Cerebellar nuclear complex (tissue), 1 donor: ENCODE results near the gene VILL.
"Not testable (repeated sequence)": the region's sequence is repeated elsewhere in the genome, so short reads cannot be mapped to it uniquely, and the experiment has no call there.

Source experiments
- DNase-seq, 2 experiments: peaks; one replicate each; lab custom pipeline; 2025; lab: John Stamatoyannopoulos, UW

The VILL gene

DNA sequence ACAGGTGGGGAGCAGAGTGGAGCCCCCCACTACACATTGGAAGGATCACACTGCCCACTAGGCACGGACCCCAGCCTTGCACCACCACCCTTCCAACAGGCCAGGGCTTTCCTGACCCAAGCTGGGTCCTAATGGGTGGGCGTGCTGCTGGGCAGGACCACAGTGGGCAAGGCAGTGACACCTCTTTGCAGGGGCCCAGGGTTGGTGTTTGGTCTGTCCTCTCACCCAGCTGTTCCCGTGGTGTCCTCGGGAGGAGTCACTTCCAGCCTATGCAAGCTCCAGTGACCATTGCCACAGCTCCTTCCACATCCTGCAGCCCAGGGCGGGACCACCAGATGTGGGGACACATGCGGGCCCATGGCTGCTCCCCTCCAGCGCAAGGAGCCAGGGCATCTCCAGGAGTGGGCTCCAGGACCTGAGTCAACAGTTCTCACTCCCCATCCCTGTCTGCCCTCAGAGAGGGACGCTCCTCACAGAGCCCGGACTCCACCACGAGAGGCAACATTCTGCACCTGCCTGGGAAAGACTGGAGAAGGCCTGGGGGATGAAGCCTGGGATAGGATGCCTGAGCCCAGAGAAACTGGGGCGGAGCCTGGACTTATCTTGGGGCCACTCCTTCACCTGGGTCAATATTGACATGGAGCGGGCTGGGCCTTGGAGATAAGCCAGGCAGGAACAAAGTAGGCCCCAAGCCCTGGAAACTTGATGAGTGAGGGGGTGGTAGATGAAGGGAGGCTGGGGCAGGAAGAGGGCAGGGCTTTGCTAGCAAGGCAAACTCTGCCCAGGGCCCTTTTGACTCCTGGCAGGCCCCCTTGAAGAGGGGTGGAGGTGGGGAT, 3.9 kb upstream of the VILL start:
- DNase-seq: no peak

DNA sequence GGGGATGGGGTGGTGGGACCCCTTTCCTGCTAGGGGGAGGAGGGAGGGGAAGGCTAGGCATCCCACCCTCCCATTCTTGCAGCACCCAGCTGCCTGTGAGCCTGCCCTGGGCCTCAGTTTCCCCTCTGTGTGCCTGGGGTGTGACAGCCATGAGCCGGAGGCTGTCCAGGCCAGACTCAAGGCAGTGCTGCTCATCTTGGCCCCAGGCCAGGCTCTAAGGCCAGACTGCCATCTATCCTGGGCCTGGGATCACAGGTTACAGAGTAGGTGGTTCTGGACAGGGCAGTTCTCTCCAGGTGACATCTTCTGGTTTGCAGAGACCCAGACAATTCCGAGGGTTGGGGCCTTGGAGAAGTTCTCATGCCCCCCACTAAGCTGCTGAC, 3.3 kb upstream of the VILL start:
- no peak for DNase-seq

DNA sequence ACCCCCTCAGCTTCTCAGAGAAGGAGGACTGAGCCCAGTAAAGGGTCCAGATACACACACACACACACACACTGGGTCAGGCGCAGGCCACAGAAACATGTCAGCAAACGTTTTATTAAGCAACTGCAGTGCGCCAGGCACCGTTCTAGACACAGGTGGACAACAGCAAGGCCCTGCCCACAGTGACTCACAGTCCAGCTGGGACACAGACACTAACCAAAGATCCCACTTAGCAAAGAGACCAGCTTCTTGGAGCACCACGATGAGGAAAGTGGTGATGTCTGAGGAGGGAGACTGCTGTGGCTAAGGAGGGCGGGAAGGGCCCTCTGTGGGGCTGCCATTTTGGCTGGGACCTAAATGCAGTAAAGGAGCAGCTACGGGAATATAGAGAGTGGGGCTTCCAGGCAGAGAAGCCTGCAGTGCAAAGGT, 2.8 kb upstream of the VILL start:
- DNase-seq: no peak

DNA sequence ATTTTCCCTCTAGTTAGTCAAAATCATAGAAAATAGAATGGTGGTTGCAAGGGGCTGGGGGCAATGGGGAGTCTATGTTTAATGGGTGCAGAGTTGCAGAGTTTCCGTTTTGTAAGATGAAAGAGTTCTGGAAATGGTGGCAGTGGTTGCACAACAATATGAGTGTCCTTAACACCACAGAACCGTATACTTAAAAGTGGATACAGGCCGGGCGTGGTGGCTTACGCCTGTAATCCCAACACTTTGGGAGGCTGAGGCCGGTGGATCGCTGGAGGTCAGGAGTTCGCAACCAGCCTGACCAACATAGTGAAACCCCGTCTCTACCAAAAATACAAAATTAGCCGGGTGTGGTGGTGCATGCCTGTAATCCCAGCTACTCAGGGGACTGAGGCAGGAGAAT, 2.2 kb upstream of the VILL start:
- DNase-seq: not testable (repeated sequence)

DNA sequence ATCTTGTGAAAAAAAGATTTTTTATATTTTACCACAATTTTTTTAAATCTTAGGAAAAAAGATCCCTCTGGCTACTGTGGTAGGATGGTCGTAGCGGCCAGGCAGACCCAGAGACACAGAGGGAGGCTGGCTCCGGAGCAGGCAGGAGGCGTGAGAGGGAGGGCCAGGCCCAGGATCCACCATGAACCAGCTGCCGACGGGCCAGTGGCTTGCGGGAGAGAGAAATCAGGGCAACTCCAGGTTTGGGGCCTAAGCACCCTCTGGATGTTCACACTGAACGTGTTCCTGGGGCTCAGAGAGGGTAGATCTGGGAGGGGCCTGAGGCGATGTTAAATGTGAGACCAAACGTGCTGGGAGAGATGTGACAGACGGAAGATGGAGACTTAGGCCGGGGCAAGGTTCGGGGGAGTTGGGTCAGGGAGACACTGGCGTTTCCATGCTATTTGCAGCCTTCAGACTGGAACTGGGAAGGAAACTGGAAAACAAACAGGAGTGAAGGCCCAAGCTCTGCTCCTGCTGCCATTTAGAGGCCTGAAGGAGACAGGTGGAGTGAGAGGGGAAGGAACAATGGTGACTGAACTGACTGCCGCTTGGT, 1.6 kb upstream of the VILL start:
- DNase-seq: no peak

DNA sequence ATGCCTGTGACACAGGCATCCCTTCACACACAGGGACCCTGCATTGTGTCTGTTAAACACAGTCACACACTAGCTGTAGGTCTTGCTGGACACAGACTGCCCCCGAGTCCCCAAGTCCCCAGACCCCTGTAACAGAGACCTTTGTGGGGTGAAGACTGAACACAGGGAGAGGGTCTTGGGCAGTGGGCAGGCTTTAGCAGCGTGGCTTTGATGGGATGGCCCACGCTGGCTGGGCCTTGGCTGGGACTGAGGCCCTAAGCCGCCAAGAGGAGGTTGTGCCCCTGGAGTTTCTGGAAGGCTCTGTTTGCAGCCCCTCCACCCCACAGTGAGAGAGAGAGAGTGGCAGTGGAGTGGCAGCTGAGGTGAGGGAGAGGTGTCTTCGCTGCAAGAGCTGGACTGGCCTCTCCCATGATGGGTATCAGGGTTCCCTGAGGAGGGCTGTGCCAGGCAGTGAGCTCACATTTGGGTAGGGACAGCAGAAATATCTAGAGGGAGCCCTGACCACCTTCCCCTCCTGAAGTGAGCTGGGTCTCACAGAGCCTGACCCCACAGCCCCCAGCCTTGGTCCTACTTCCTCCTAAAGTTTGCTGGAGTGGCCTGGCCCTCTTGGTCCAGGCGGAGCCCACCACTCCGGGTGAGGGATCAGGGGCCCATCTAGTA, 635 bp upstream of the VILL start:
- no peak for DNase-seq

DNA sequence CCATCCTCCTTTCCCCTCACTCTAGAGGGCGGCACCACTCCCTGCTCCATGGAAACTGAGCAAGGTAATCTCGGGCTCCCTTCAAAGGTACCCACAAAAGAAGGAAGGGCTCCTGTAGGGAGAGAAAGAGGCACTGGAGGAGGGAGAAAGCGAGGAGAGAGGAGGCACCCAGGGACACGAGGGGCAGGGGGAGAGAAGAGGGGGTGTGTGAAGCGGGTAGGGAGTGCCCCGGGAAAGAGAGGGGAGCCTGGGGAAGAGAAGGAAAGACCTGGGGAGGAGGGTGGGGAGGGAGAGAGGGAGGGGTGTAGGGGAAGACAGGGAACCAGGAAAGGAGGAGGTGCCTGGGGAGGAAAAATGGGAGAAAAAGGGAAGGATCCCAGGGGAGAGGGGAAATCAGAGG, 523 bp downstream of the VILL start:
- no peak for DNase-seq

DNA sequence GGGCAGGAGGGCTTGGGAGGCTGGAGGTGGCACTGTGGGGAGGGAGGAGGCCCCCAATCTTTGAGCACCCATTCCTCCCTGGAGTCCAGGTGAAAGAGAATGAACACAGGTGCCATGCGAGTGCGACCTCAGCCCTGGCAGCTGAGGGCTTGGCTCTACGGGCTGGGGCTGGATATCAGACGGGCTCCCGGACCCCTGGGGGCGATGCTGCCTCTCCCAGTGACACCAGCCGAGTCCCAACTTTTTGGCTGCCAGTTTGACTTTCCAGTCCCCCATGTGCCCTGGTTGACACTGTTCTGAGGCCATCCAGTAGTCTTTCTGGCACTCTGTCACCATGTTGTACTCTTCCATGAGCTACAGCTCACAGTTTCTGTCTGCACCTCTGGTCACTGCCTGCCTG, 1.2 kb downstream of the VILL start:
- DNase-seq: no peak

DNA sequence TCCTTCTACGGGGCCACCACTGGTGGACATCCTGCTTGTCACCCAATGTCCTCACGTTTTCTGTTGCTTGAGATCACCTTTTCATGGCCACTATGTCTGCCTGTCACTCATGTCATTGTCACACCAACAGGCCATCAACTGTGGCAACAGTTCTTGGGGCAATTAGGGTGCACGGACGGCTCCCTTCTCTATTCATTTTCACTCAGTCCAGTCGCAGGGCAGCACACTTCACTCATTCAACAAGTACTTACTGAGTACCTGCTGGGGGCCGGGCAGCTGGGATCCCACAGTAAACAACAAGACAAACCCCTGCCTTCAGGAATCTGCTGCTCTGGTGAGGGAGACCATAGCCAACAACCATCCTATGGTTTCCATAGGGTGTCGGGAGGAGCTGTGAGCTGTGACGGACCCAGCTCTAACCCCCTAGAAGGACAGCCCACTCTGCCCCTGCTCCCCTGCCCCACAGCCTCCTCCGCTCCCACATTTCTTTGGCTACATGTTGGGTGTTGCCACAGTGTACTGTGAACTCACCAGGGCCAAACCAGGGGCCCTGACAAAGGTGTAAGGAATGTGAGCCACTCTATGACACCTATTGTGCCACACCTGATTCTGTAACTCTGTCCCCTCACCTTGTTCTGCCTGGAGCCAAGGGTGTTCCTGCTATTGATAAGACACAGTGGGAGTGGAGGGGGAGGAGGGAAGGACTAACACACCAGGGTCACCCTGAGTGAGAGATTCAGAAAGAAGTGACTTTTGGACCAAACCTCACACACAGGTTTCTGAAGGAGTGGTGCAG, 1.9 kb downstream of the VILL start:
- no peak for DNase-seq

DNA sequence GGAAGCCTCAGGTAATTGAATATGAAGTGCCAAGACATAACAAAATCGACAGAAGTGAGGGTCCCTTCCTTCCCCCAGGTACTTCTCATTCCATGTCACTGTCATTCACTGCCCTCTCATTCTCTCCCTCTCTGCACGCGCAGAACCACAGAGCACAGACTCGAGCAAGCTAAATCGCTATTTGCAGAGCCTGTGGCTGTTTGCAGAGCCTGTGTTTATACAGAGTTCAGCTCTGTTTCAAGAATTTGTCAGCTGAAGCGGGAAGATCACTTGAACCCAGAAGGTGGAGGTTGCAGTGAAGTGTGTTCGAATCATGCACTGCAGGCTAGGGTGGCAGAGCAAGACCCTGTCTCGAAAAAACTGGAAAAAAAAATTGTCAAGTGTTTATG, 2.5 kb downstream of the VILL start:
- no peak for DNase-seq

DNA sequence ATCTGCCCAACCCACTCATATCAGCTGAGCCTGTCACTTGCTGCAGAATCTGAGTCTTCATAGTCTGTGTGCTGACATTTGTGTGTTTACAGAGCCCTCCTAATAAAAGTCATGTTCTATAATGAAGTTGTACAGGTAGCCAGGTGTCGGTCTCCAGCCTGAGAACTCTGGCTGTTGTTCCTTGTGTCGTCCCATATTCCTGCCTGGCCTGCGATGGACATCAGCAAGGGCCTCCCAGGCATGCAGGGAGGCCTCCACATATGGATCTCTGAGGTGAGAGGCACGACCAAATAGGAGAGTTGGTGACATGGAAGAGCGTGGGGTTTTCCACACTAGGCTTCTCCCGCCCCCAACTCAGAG, 2.9 kb downstream of the VILL start:
- no peak for DNase-seq

DNA sequence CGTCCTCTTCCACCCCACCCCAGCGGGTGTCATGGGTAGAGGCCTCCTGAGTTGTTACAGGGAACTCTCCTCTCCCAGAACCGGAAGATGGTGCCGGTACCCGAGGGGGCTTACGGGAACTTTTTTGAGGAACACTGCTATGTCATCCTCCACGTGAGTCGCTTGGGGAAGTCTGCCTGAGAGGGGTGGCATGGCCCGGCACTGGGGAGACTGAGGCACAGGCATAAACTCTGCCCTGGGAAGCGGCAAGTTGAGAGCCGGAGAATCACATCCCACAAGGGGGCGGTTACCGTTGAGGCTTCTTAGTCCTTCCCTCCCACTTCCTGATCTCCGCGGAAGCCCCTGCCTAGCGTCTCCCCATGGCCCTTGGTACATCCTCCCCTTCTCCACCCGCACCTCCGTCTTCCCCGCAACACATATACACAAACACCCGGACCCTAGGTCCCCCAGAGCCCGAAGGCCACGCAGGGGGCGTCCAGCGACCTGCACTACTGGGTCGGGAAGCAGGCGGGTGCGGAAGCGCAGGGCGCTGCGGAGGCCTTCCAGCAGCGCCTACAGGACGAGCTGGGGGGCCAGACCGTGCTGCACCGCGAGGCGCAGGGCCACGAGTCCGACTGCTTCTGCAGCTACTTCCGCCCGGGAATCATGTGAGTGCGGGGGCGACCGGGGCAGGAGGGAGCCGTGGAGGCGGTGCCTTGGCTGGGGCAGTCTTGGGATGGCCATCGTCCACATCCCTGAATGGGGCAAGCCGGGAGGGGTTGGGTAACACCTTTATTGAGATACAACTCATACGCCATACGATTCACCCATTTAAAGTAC, 3.4 kb downstream of the VILL start:
- DNase-seq: no peak

DNA sequence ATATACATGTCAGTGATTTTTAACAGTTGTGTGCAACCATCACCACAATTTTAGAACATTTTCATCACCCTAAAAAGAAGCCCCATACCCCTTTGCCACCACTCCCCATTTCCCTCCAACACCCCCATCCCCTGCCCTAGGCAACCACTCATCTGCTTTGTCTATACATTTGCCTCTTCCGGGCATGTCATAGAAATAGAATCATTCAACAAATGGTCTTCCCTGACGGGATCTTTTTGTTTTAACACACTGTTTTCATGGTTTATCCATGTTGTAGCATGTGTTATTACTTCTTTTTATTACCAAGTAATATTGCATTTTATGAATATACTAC, 4.0 kb downstream of the VILL start:
- no peak for DNase-seq

DNA sequence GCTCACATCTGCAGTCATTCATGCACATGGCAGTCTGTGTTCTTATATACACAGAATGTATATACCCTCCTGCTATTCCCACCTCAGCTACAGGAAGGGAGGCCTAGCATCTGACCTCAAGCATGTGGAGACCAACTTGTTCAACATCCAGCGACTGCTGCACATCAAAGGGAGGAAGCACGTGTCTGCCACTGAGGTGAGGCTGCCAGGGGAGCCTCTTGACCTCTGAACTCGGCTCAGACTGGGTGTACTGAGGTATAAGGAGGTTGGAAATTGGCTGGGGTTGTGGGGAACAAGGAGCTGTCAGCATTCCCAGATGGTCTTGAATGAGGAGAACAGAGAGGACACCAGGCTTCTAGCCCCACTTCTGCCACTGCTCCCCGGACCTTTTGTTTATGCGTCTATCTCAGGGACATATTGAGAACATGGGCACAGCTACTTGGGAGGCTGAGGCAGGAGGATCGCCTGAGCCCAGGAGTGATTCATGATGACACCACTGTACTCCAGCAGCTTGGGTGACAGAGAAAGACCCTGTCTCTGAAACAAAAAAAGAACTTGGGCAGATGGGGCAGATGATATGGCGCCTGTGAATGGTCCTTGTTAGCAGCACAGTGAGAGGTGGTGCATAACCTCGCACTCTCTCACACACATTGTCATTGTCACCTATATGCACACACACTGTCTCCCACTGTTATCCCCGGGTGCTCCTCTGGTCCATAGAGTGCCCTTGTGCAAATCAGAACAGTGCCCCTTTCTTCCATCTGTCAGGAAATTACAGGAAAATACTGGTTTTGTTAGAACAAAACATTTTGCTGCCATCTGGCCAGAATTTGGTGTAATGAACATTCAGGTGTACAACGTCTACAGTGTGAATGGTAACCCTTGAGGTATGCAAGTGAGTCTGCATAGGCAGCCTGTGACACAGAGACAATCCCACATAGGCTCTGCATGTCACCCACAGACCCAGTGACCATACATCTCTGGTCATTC, 5.4 kb downstream of the VILL start:
- DNase-seq: peak; percentile 37 to 86

DNA sequence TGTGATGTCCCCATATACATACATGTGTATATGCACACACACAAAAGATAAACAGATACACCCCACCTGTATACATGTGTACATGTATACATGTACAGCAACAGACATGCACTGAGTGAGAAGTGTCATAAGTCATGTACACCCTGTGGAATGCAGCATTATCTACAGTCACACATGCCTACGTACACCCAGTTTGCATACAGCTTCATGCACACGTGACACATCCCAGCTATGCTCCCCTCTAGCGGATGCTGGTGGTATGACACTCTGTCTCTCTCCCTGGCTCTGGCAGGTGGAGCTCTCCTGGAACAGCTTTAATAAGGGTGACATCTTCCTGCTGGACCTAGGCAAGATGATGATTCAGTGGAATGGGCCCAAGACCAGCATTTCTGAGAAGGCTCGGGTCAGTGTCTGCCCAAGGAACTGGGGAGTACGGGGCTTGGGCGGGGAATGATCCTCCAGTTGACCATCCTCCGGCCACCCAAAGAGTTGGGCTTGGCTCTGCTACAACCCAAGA, 6.3 kb downstream of the VILL start:
- DNase-seq: peak in 1 of 2 experiments; percentile 13

DNA sequence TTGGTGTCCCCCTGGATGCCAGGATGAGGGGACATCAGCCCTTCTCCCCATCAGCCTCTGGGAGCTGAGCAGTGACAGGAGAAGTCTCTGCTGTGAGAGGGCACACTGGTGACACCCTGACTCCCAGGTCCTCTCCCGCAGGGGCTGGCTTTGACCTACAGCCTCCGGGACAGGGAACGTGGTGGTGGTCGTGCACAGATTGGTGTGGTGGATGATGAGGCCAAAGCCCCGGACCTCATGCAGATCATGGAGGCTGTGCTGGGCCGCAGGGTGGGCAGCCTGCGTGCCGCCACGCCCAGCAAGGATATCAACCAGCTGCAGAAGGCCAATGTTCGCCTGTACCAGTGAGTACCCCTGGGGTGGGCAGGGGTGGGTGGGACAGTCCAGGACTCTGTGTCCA, 6.8 kb downstream of the VILL start:
- no peak for DNase-seq

DNA sequence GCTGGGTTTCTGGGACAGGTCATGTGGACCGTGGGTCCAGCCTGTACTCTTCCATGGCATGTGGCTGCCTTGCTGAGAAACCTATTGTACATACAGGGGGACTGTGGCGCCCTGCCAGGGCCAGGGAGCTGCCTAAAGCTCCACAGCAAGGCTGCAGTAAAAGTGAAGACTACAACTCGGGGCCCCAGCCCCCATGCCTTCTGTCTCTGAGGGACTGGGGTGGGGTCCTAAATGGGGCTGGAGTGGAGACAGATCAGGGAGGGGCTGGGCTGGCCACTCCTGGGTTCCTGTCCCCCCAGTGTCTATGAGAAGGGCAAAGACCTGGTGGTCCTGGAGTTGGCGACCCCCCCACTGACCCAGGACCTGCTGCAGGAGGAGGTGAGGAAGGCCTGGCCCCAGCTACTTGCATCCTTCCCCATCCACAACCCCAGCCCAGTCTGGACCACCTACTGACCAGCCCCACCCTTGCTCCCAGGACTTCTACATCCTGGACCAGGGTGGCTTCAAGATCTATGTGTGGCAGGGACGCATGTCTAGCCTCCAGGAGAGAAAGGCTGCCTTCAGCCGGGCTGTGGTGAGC, 7.3 kb downstream of the VILL start:
- no peak for DNase-seq

DNA sequence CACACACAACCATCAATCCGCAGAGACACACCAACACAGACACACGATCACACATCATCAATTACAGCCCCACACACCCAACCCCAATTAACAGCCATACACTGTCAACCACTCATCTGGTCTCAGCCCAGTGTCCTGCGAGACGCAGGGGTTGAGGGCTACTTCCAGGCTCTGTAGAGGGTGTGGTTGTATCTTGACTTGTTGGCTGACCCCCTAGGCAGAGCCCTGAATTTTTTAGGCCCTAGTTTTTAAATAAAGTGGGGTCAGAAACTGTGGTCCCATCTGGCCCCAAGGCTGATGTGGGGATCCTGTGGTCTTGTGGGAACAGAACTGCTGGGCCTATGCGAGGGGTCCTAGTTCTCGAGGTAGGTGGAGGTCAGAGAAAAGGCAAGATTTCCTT, 9.2 kb downstream of the VILL start:
- no peak for DNase-seq

DNA sequence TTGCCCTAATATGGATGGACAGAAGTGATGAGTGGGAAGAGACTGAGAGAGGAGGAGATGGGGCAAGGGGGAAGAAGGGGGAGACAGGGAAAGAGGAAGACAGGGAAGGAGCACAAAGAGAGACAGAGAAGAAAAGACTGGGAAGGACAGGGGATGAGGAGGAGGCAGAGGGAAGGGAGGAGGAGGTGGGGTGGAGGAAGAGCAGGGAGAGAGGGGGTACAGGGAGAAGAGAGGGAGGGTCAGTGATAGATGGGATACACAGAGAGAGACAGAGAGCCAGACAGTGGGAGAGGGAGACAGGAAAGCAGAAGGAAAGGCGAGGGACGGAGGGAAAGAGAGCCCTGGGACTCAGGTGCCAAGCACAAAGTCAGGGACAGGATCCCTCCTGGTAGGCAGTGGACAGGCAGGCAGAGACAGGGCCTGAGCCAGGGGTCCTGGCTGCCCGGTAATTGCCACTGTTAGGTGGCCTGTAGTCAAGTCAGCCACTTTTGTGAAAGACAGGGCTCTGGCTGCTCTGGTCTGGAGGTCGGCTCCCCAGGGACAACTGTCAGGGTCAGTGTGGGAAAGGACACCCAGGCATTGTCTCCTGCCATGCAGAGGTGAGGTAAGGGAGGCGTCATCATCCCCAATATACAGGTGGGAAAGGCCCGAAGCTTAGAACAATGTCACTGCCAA, 9.8 kb downstream of the VILL start:
- no peak for DNase-seq
